HG03064 (cell line): ENCODE results near the gene ADM2.
"Not testable (repeated sequence)": the region's sequence is repeated elsewhere in the genome, so short reads cannot be mapped to it uniquely, and the experiment has no call there.

Experiments used
- ATAC-seq: cut with Tn5 transposase; IDR thresholded peaks from one replicate; pipeline ENCODE4 v1.9.1; 2021; ENCODE audit warnings: low read depth; ENCODE audit not compliant: unreplicated experiment

The ADM2 gene

DNA sequence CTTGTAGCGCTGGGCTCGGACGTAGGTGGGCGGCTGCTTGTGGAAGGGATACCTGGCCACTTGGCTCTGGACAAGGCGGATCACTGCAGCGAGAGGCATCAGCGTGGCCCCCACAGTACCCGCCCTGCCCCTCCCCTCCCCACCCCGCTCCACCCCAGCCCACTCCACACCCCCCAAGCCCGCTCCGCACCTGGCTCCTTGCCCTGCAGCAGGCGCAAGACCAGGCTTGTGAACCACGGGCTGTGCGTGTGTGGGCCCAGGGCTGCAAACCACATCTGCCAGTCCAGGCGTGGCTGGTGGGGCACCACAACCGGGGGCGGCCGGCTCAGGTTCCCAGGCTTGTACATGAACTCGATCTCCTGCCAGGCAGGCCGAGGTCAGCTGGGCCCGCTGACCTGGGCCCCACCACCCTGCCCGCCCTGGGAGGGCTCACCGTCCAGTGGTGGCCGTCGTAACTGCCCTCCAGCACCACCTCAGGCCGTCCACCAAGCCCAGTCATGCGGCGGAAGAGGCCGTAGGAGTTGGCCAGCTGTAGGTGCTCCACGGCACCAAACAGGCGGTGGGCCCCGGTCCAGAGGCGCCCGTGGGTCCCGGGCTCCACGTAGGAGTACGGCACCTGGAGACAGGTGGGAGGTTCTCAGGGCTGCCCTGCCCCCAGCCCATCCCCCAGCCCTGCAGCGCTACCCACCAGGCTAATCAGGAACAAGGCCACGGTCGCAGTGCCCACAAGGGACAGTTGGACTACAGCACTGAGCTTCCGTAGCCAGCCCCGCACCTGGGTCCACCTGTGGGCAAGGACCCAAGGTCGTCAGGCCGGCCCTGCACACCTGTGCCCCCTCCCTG is 23.2 kb downstream of the ADM2 start:
- no peak for ATAC-seq

DNA sequence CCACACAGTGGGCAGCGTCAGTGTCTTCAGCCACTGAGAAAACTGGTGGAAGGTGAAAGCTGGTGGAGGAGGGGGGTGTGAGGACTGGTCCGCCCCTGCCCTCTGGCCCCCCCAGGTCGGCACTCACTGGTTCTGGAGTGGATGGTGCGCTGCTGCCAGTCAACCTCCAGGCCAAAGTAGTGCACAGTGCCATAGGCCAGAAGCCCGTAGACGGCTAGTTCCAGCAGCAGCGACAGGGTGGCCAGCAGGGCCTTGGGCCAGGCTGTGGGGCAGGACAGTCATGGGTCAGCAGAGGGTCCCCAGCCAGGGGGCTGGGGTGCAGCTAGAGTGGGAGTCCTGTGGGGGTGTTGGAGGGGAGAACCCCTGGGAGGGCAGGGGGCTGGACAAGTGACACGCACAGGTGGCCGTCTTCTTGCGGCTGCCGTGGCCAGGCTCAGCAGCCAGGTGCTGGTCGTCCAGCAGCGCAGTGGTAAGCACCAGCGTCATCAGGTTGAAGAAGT is 24.0 kb downstream of the ADM2 start:
- ATAC-seq, result no peak

DNA sequence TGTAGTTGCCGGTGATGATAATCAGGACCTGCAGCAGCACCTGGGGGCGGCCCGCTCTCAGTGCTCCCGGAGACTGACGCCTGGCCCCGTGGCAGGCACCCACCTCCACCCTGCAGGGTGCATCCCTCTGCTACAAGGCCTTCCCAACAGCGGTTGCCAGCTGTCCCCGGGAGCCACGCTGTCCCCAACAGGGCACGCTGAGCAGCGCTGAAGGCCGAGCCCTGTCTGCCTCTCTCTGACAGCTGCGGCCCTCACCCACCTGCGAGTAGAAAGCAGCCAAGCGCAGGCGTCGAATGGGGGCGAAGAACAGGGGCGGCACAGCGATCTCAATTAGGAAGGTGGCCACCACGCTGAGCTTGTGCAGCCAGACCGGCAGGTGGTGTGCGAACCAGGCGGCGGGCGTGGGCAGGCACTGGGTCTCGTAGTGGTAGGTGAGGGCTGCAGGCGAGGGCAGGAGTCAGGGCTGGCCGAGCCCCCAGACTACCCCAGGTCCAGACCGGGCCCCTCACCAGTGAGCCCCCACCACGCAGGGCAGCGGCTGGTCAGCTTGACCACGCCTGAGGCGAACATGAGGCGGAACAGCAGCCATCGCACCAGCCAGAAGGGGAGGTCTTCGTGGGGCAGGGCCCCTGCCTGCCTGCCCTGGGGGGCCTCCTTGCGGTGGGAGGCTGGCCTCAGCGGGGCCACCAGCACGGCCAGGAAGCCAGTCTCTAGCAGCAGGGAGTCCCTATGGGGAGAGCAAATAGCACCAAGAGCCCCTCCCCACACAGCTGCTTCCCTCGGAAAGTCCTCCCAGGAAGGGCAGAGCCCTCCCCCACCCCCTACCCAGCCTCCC is 24.6 kb downstream of the ADM2 start:
- ATAC-seq, result no peak

- no peak for ATAC-seq
These were observed 25.5 kb downstream of the ADM2 start for GRCh38 chr22:50506611-50507420.

GRCh38 chr22:50507421-50507990 is 26.2 kb downstream of the ADM2 start, which contains the start of gene LMF2:
Gene LMF2 (minus strand): TSS chr22:50507702. CDS start chr22:50507675, 27 bp downstream.
- ATAC-seq, result no peak

DNA sequence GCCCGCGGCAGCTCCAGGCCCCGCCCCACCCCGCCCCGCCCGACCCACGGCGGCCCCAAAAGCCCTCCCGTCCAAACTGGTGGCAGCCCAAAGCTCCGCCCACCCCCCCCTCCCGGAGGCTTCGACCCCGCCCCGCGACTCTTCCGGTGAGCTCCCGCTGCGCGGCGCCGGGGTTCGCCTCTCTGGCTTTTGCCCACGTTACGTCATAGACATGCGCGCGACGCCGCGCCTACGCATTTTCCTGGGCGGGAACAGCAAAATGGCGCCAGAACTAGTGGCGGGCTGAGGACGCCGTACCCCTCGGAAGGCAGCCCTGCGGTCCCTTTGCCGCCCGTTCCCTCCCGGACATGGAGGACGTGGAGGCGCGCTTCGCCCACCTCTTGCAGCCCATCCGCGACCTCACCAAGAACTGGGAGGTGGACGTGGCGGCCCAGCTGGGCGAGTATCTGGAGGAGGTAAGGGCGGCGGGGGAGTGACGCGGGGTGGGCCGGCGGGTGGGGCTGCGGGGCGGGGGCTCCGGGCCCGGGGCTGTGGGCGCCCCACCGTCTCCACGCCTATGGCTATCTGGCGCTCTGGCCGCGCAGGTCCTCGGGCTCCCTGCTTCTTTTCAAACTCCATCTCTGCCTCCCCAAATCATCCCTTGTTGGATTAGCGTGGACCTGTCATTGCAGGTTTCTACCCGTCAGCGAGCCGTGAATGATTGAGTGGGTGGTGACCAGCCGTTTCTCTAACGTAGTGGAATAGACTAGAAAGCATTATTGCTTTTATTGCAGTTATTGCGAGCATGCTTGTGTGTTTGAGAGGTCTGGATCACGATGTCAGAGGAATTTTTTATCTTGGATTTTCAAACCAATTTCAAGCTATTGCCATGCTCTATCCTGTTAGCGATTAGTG is 26.9 kb downstream of the ADM2 start, which contains the start of gene NCAPH2:
TSS of gene NCAPH2 (plus strand) at position 234 of the 894 bp plus-strand sequence. CDS start at position 348, 114 bp downstream.
- no peak for ATAC-seq

DNA sequence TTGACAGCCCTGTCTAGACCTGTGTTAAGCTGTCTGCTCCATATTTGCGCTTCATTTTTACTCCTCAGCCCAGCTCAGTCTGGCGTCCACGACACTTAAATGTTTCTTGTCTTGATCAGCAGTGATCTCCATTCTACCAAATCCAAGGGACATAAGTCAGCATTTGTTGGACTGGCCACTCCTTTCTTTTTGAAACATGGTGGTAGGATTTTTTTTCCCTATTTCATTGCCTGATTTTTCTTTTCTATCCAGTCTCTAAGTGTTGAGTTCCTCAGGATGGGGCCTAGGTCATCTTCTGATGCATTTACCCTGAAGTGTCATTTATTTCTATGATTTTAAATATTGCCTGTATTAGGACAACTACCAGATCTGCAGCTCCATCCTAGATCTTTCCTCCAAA is 27.6 kb downstream of the ADM2 start:
- ATAC-seq, result no peak

DNA sequence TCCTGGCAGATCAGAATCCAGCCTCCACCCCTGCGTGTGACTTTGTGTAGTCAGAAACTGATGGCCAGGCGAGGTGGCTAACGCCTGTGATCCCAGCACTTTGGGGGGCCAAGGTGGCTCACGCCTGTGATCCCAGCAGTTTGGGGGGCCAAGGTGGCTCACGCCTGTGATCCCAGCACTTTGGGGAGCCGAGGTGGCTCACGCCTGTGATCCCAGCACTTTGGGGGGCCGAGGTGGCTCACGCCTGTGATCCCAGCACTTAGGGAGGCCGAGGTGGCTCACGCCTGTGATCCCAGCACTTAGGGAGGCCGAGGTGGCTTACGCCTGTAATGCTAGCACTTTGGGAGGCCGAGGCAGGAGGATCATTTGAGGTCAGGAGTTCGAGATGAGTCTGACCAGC is 31.8 kb downstream of the ADM2 start:
- ATAC-seq, result no peak

- ATAC-seq, result no peak
These were observed 34.7 kb downstream of the ADM2 start for GRCh38 chr22:50516068-50516467.

DNA sequence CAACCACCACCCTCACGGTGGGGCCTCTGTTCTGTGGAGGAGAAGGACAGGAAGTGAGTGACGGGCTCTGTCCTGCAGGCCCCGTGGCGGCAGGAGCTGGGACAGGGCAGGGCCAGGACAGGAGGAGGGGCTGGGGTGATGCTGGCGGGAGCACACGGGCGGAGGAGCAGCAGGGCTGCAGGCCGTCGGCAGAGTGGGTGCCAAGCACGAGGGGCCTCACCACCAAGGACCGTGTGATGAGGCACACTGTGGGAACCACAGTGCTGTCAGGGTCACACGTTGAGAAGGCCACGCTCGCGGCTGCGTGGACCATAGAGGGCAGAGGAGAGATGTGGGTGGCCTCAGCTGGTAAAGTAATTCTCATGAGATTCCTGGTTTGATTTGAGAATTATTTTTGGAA is 35.5 kb downstream of the ADM2 start:
- no peak for ATAC-seq

DNA sequence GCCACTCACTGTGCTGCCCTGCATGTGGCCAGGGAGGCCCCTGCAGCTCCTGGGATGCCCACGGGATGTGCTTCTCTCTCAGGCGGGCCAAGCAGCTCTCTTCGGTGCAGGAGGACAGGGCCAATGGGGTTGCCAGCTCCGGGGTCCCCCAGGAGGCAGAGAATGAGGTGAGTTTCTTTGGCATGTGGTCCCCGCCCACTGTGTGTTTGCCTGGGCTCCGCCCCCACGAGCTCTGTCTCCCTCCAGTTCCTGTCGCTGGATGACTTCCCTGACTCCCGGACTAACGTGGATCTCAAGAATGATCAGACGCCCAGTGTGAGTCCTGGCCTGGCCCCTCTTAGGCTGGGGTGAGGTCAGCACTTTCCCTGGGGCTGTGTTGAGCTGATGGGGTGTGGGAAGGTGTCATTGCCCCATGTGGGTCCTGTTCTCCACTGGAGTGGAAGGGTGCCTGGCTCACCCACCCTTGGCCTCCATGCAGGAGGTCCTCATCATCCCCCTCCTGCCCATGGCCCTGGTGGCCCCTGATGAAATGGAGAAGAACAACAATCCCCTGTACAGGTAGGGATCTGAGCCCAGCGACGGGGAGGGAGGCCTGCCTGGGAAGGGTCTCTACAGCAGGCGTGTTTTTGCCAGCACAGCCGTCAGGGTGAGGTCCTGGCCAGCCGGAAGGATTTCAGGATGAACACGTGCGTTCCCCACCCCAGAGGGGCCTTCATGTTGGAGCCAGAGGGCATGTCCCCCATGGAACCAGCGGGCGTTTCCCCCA is 36.3 kb downstream of the ADM2 start:
- ATAC-seq, result no peak

- ATAC-seq, result no peak
These were observed 37.3 kb downstream of the ADM2 start for GRCh38 chr22:50518606-50519005.

GRCh38 chr22:50519151-50519550 is 37.8 kb downstream of the ADM2 start:
- no peak for ATAC-seq

- ATAC-seq, result not testable (repeated sequence)
These were observed 38.8 kb downstream of the ADM2 start for GRCh38 chr22:50520184-50520583.

DNA sequence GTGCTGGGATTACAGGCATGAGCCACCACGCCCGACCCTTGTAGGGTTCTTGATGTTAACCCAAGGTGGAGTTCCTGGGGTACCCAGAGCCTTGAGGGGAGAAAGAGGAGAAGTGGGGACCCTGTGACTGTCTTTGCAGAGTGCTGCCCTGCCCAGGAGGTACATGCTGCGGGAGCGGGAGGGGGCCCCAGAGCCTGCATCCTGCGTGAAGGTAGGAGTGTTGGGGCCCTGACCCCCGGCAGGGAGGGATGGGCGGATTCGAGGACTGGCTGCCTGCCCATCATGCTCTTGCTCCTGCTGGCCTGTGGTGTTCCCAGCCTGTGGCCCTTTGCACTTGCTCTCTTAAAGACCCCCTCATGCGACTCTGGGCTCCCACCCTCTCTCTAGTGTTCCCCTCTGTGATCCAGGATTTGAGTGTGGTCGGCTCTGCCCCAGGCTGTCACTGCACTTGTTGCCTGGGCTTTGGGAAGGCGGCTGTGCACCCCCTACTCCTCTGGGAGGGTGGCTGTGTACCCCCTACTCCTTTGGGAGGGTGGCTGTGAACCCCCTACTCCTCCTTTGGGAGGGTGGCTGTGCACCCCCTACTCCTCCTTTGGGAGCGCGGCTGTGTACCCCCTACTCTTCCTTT is 39.6 kb downstream of the ADM2 start:
- no peak for ATAC-seq

DNA sequence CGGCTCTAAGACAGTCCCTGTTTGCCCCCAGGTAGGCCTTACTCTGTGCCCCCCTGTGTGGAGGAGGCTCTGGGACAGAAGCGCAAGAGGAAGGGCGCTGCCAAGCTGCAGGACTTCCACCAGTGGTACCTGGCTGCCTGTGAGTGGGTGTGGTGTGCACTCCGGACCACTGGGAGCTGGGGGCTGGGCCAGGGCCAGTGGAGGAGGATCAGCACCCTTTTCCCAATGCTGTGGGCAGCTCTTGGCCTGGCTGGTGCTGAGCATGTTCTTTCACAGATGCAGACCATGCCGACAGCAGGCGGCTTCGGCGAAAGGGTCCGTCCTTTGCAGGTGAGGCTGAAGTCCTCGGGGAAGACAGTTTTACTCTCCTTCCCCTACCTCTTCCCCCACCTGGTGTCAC is 40.4 kb downstream of the ADM2 start:
- ATAC-seq, result no peak

DNA sequence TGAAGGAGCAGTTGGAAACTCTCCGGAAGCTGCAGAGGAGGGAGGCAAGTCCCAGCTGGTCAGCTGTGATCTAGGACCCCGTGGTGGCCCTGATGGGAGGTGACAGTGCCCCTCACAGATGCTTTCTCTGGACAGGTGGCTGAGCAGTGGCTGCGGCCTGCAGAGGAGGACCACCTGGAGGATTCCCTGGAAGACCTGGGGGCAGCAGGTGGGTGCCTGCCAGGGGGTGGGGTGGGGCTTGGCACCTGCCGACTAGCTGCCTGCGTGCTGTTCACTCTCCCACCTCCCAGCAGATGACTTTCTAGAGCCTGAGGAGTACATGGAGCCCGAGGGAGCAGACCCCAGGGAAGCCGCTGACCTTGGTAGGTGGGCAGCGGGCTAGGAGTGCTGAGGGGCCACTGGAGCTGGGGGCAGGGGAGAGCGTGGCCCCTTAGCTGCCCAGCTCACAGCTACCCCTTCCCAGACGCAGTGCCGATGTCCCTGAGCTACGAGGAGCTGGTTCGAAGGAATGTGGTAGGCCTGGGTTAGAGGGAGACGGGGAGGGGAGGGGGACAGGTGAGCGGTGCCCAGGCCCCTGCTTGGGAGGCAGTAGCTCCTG is 41.0 kb downstream of the ADM2 start:
- ATAC-seq, result no peak
